ENCODE data around the gene OTULINL.

DNA sequence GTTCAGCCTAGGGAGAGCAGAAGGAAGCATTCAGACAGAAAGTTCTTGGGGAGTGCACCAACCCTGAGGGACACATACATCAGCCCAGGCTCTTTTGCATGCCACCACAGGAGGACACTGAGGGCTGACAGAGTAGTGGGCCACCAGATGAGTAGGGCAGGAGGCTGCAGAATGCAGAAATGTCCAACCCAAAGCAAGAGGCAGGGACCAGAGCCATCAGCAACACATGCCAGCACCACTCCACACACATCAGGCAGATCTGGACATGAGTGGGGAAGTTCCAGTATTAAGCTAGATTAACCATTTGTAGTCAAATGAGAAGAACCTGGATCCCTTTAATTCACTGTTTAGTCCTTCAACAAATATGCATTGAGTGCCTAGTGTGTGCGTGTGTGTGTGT lies 35.7 kb upstream of the OTULINL start:
- TF ChIP-seq, protein P1, sequence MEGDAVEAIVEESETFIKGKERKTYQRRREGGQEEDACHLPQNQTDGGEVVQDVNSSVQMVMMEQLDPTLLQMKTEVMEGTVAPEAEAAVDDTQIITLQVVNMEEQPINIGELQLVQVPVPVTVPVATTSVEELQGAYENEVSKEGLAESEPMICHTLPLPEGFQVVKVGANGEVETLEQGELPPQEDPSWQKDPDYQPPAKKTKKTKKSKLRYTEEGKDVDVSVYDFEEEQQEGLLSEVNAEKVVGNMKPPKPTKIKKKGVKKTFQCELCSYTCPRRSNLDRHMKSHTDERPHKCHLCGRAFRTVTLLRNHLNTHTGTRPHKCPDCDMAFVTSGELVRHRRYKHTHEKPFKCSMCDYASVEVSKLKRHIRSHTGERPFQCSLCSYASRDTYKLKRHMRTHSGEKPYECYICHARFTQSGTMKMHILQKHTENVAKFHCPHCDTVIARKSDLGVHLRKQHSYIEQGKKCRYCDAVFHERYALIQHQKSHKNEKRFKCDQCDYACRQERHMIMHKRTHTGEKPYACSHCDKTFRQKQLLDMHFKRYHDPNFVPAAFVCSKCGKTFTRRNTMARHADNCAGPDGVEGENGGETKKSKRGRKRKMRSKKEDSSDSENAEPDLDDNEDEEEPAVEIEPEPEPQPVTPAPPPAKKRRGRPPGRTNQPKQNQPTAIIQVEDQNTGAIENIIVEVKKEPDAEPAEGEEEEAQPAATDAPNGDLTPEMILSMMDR (IDR thresholded peaks at IDR 0.05) = no peak
- no peak for TF ChIP-seq EP300 (IDR thresholded peaks at IDR 0.05)
